A673 (cell line): ENCODE data around the gene MGARP. TPM values are rescaled to one million over a fixed set of nuclear protein-coding genes. Genes with fewer than 3 reads are reported as not detected.
"Not testable (repeated sequence)": the region's sequence is repeated elsewhere in the genome, so short reads cannot be mapped to it uniquely, and the experiment has no call there.

Experiments
- Bru-seq: library from RNA; stranded (reverse); fragments of 400-500 nt; gene quantifications from one replicate; lab custom pipeline; 2021; lab: Mats Ljungman, UMichigan
- BruChase-seq, 2 experiments: library from RNA; stranded (reverse); fragments of 400-500 nt; gene quantifications; one replicate each; lab custom pipeline; 2021; lab: Mats Ljungman, UMichigan
- BruUV-seq: library from RNA; stranded (reverse); fragments of 400-500 nt; replicated peaks from 2 replicates; lab custom pipeline; 2021; lab: Mats Ljungman, UMichigan
- CTCF ChIA-PET: fragments of 300-600 bp; sonication (Branson Sonifier 250); formaldehyde crosslinking; loops from one replicate; lab custom pipeline; 2022; ENCODE audit warnings: antibody characterized with exemption; lab: Charles Lee
- POLR2A ChIA-PET: fragments of 300-600 bp; sonication (Branson Sonifier 250); formaldehyde crosslinking; loops from one replicate; lab custom pipeline; 2022; ENCODE audit warnings: antibody characterized with exemption; ENCODE audit not compliant: low non-redundant PET; lab: Charles Lee
- DNase-seq: peaks from one replicate; pipeline ENCODE4 v3.0.0-alpha.2; 2015; ENCODE audit warnings: low spot score
- H3K27ac ChIP-seq: fragments of 200-600 bp; sonication (generic); 2 replicates; pipeline ENCODE4 v1.5.1; 2016; ENCODE audit warnings: mixed run types, low read depth, mild to moderate bottlenecking, mixed read lengths, antibody characterized with exemption, low read length; ENCODE audit not compliant: poor library complexity, severe bottlenecking
- H3K27me3 ChIP-seq: fragments of 200-600 bp; sonication (generic); replicated peaks from 2 replicates; pipeline ENCODE4 v1.6.1; 2017; ENCODE audit warnings: mixed run types, low read depth, mild to moderate bottlenecking, mixed read lengths, antibody characterized with exemption, low read length; ENCODE audit not compliant: insufficient read depth, poor library complexity
- H3K36me3 ChIP-seq: fragments of 200-600 bp; sonication (generic); 2 replicates; pipeline ENCODE4 v1.6.1; 2016; ENCODE audit warnings: mixed run types, mild to moderate bottlenecking, mixed read lengths, antibody characterized with exemption, low read length; ENCODE audit not compliant: insufficient read depth, poor library complexity, severe bottlenecking
- H3K4me1 ChIP-seq: fragments of 200-600 bp; sonication (generic); 2 replicates; pipeline ENCODE4 v1.6.1; 2017; ENCODE audit warnings: mixed run types, mild to moderate bottlenecking, mixed read lengths, antibody characterized with exemption, low read length; ENCODE audit not compliant: insufficient read depth, poor library complexity, severe bottlenecking
- H3K4me3 ChIP-seq: fragments of 200-600 bp; sonication (generic); 2 replicates; pipeline ENCODE4 v1.5.1; 2016; ENCODE audit warnings: low read depth, mixed run types, mild to moderate bottlenecking, mixed read lengths, low read length; ENCODE audit not compliant: poor library complexity, severe bottlenecking
- H3K9me3 ChIP-seq: fragments of 200-600 bp; sonication (generic); 2 replicates; pipeline ENCODE4 v1.6.1; 2016; ENCODE audit warnings: mixed run types, low read depth, mild to moderate bottlenecking, mixed read lengths, antibody characterized with exemption, low read length; ENCODE audit not compliant: poor library complexity, severe bottlenecking
- CTCF ChIP-seq: fragments of 300-800, 200-600 bp; sonication (generic); conservative IDR thresholded peaks from 2 replicates; pipeline ENCODE4 v1.5.1; 2017; ENCODE audit warnings: low read depth, mild to moderate bottlenecking, antibody characterized with exemption, low read length, moderate library complexity, mixed read lengths
- EZH2 ChIP-seq: fragments of 200-600 bp; sonication (generic); IDR thresholded peaks from 2 replicates; pipeline ENCODE4 v1.6.1; 2017; ENCODE audit warnings: borderline replicate concordance, low read depth, mild to moderate bottlenecking, mixed read lengths, antibody characterized with exemption, low read length; ENCODE audit not compliant: poor library complexity, severe bottlenecking
- intact Hi-C: fragments of 100-400 bp; cut with micrococcal nuclease; formaldehyde crosslinking; loops from one replicate; pipeline ENCODE4 v1.10.0; 2022; ENCODE audit not compliant: unreplicated experiment
- long read RNA-seq: library from polyadenylated mRNA; stranded (forward); transcript quantifications from one replicate; pipeline ENCODE4 v2.0.0, GENCODE V29; 2022
- total RNA-seq: library from RNA; stranded (reverse); gene quantifications from 2 replicates; pipeline ENCODE4 v1.2.3, GENCODE V29; 2021

Gene MGARP
- total RNA-seq (6.0 and 6.9 TPM in 2 replicates), Bru-seq, nascent RNA (percentile 47 among the genes with signal in this experiment), BruChase-seq, experiment 1, labeled RNA remaining after a 2-hour chase (percentile 46 among the genes with signal in this experiment), BruChase-seq, experiment 2, labeled RNA remaining after a 6-hour chase (percentile 43 among the genes with signal in this experiment)
- long read RNA-seq, transcript MGARP-201 (4 exons, 1,339 nt): major isoform, 13 of 13 reads
- long read RNA-seq, partial matches to known transcripts: 0 of 13 reads
- long read RNA-seq, other reads (novel, unspliced or antisense): 0 of 13 reads

GRCh38 chr4:139279760-139280620 is at the start of gene MGARP:
MGARP (minus strand) TSS chr4:139280225; CDS start chr4:139280158, 67 bp downstream.
- peak within 1 kb of the TSS; percentile 57 for H3K4me3 ChIP-seq
- peaks cover 4% of the 10 kb centered on the region for H3K4me1 ChIP-seq
- no peak within 1 kb of the TSS for H3K27ac ChIP-seq
- peaks cover 4% of the 10 kb centered on the region for H3K9me3 ChIP-seq
- BruUV-seq: no TSS peak
- H3K27me3 ChIP-seq: no peaks in the 10 kb centered on the region
- H3K36me3 ChIP-seq: no peaks in the 10 kb centered on the region
- peak; percentile 55 for DNase-seq
- CTCF ChIA-PET: interaction anchor here (0.6 kb wide), 1 partner anchor 9 kb away, joined by 3 read pairs; no protein-coding TSS in a partner anchor
- TF ChIP-seq CTCF (no peak), EZH2 (no peak)
- POLR2A ChIA-PET: no interaction called here
- intact Hi-C loops: no loop called here

- no TSS peak for BruUV-seq
- Histone ChIP-seq H3K36me3 (peaks cover 27% of the 10 kb centered on the region), H3K4me3 (no peak overlapping the region), H3K9me3 (no peaks in the 10 kb centered on the region), H3K27ac (peak overlapping the region; percentile 39), H3K4me1 (peaks cover 9% of the 10 kb centered on the region), H3K27me3 (no peaks in the 10 kb centered on the region)
- intact Hi-C loops: no loop called here
- CTCF ChIA-PET: no interaction called here
- POLR2A ChIA-PET: no interaction called here
- no peak for DNase-seq
- TF ChIP-seq CTCF: no peak
Observed at GRCh38 chr4:139329665-139330200, 49.7 kb upstream of the MGARP start.

- DNase-seq: no peak
- H3K4me1 ChIP-seq: peaks cover 12% of the 10 kb centered on the region
- ChIA-PET CTCF (no interaction called here), POLR2A (no interaction called here)
- H3K27me3 ChIP-seq: no peaks in the 10 kb centered on the region
- no peaks in the 10 kb centered on the region for H3K9me3 ChIP-seq
- peaks cover 19% of the 10 kb centered on the region for H3K36me3 ChIP-seq
- intact Hi-C loops: no loop called here
- BruUV-seq: no TSS peak
- TF ChIP-seq EZH2 (no peak), CTCF (no peak)
- H3K27ac ChIP-seq: peak overlapping the region; percentile 9
- no peak overlapping the region for H3K4me3 ChIP-seq
Observed at GRCh38 chr4:139324620-139325019, 44.6 kb upstream of the MGARP start.

GRCh38 chr4:139322541-139322940 is 42.5 kb upstream of the MGARP start:
- DNase-seq, H3K27ac ChIP-seq, H3K36me3 ChIP-seq, H3K4me3 ChIP-seq, H3K9me3 ChIP-seq, intact Hi-C loops, H3K27me3 ChIP-seq, CTCF ChIA-PET, BruUV-seq: not testable (repeated sequence)
- H3K4me1 ChIP-seq: peaks cover 12% of the 10 kb centered on the region
- POLR2A ChIA-PET: interaction anchor here (0.6 kb wide), 1 partner anchor 20 kb away, joined by 3 read pairs; no protein-coding TSS in a partner anchor

GRCh38 chr4:139322070-139322469 is 42.0 kb upstream of the MGARP start:
- H3K4me3 ChIP-seq, BruUV-seq, intact Hi-C loops, DNase-seq, CTCF ChIA-PET, H3K27me3 ChIP-seq, H3K36me3 ChIP-seq, H3K27ac ChIP-seq, H3K9me3 ChIP-seq: not testable (repeated sequence)
- H3K4me1 ChIP-seq: peaks cover 12% of the 10 kb centered on the region
- POLR2A ChIA-PET: interaction anchor here (0.6 kb wide), 1 partner anchor 114 kb away, joined by 3 read pairs; no protein-coding TSS in a partner anchor
